Measurements from ENCODE around the gene MAP4K2.

Gene MAP4K2

DNA sequence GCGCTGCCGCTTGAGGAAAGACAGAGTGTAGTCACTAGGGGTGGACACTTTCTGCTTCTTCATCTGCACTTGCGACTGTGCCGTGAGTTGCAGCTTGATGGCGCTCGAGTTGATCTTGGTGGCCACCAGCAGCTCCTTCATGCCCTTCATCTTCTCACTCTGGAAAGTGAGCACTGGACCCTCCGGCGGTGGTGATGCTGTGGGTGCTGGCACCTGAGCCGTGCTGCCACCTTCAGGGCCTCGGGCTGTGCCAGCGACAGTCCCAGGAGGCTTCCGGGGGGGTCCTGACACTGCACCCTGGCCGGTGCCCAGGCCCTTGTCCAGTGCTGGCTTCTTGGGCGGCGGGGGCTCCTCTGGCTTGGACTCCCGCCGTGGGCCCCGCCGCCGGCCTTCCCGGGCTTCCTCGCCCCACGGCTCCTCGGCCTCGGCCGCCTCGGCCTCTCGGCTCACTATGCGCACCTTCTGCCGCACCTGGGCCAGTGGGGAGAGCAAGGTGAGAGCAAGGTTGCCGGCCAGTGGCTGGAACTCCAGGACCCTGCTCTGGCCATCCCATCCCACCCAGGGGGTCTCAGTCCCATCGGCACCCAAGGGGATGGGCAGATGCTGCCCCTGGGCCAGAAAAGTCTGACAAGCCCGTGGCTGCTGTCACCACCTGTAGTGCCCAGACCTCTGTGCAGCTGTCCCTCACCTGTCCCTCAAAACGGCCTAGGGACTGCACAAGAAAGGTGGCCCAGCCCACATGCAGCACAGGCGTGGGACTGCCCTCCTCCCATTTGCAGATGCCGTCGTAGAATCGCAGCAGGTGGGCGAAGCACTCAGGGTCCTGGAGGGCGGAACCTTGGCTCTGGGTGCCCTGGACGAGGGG lies 1.6 kb upstream of the MAP4K2 start:
- no peaks in the 10 kb centered on the region for H3K9me3 Mint-ChIP-seq
- H3K27me3 Mint-ChIP-seq, result no peaks in the 10 kb centered on the region
- peaks cover 40% of the 10 kb centered on the region for H3K36me3 Mint-ChIP-seq
- H3K27ac Mint-ChIP-seq, result no peak overlapping the region
- no peak overlapping the region for H3K4me3 Mint-ChIP-seq
- H3K4me1 Mint-ChIP-seq, result peaks cover 56% of the 10 kb centered on the region
- ATAC-seq, result no peak

DNA sequence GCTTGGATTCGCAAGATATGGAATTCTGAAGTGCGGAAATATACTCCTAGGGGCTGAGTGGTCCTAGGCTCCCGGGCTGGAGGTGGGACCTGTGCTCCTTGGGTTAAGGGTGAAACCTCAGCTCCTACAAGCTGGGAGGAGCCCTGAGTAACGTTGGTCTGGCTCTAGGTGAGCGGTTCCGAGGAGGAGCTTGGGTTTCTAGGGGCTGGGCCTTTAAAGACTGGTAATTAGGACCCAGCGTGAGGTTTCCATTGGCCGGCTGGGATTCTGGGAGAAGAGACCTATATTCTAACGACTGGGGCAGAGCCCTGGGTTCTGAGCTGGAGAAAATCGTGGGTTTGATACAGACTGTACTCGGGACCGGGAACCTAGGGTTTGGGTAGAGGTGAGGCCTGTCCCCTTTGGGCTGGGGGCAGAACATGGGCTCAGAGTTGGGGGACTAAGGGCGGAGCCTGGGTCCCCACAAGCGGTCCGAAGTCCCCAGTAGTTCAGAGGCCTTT lies 882 bp upstream of the MAP4K2 start:
- Mint-ChIP-seq H3K27me3 (no peaks in the 10 kb centered on the region), H3K4me1 (peaks cover 58% of the 10 kb centered on the region)
- no peak for ATAC-seq

DNA sequence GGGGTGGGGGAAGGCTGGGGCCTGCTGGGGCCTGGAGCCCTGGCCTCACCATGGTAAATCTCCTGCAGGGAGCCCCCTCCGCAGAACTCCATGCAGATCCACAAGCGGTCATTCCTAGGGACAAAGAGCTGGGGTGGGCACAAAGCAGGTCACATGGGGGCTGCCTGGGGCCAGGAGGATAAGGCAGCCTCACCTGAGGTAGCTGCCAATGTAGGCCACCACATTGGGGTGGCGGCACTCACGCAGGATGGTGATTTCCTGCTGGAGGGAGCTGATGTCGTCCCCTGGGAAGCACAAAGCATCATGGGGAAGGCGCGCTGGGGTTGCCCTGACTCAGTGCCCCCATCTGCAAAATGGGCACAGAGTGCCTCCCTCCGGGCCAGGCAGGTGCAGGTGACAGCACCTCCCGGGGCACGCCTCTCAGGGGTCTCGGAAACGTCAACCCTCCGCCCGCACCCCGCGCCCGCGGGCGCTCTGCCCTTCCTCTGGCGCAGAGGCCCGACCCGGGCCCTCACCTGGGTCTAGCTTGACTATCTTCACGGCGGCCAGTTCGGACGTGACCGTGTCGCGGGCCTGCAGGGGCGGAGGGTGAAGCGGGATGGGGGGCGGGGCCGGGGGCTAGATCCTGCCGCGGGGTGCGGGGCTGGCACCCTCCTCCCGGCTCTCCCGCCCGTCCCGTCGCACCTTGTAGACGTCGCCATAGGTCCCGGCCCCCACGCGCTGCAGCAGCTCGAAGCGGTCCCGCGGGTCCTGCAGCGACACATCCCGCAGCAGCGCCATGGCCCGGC lies 450 bp downstream of the MAP4K2 start:
- Mint-ChIP-seq H3K4me1 (peaks cover 63% of the 10 kb centered on the region), H3K27me3 (no peaks in the 10 kb centered on the region), H3K36me3 (peaks cover 42% of the 10 kb centered on the region), H3K27ac (peak overlapping the region; percentile 74), H3K9me3 (no peaks in the 10 kb centered on the region), H3K4me3 (peak overlapping the region; percentile 80)
- ATAC-seq, result peak; percentile 63

More for the DNA sequence above, 882 bp upstream of the MAP4K2 start:
- Mint-ChIP-seq H3K9me3 (no peaks in the 10 kb centered on the region), H3K27ac (peak overlapping the region; percentile 89), H3K4me3 (peak overlapping the region; percentile 89), H3K36me3 (peaks cover 45% of the 10 kb centered on the region)

DNA sequence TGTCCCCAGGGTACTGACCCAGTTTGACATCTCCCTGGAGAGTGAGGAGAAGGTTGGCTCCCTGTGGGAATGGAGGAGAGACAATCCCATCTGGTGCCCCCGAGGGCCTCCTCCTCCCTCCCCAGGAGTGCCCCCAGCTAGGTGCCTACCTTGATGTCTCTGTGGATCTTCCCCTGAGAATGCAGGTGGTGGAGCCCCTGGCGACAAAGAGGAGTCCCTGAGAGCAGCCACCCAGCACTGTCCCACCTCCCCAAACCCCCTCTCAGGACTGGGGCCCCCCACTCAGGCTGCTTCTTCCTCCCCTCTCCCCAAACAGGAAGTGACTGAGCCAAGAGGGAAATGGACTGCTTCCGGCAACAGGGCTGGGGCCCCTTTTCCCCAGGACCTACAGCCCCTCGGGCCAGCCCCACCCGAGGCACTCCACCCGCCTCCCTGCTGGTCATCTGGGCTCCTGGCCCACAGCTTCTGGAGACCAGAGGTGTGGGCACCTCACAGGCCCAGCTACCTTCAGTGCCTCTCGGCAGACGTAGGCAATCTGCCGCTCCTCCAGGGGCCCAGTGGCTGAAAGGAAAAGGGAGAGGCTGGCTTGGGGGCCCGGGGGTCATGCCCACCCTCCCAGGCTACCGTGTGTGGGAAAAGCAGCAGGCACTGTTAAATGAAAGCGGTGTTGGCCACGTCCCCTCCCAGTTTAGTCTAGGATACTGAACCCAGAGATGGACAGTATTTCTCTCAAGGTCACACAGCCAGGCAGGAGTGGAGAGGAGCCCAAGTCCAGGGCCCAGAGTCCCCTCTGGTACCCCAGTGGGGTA lies 1.2 kb downstream of the MAP4K2 start:
- Mint-ChIP-seq H3K4me1 (peaks cover 60% of the 10 kb centered on the region), H3K4me3 (peak overlapping the region; percentile 80), H3K9me3 (no peaks in the 10 kb centered on the region), H3K27me3 (no peaks in the 10 kb centered on the region), H3K36me3 (peaks cover 36% of the 10 kb centered on the region), H3K27ac (peak overlapping the region; percentile 74)
- no peak for ATAC-seq

DNA sequence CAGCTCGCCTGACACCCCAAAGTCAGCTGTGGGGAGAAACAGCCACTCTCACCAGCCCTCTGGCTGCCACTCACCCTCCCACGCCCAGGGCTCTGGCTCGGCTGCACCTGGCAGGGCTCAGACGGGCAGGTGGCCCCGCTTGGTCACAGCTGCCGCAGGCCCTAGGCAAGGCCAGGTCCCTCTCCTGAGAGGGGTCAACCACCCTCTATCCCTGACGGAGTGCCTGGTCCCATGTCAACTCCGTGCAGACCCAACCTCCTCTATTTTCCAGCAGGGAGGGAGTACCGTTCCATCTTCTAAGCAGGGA lies 1.9 kb downstream of the MAP4K2 start:
- H3K27me3 Mint-ChIP-seq, result no peaks in the 10 kb centered on the region
- peak overlapping the region; percentile 80 for H3K4me3 Mint-ChIP-seq
- H3K9me3 Mint-ChIP-seq, result no peaks in the 10 kb centered on the region
- peak; percentile 17 for ATAC-seq
- peak overlapping the region; percentile 74 for H3K27ac Mint-ChIP-seq
- H3K4me1 Mint-ChIP-seq, result peaks cover 61% of the 10 kb centered on the region
- H3K36me3 Mint-ChIP-seq, result peaks cover 36% of the 10 kb centered on the region

DNA sequence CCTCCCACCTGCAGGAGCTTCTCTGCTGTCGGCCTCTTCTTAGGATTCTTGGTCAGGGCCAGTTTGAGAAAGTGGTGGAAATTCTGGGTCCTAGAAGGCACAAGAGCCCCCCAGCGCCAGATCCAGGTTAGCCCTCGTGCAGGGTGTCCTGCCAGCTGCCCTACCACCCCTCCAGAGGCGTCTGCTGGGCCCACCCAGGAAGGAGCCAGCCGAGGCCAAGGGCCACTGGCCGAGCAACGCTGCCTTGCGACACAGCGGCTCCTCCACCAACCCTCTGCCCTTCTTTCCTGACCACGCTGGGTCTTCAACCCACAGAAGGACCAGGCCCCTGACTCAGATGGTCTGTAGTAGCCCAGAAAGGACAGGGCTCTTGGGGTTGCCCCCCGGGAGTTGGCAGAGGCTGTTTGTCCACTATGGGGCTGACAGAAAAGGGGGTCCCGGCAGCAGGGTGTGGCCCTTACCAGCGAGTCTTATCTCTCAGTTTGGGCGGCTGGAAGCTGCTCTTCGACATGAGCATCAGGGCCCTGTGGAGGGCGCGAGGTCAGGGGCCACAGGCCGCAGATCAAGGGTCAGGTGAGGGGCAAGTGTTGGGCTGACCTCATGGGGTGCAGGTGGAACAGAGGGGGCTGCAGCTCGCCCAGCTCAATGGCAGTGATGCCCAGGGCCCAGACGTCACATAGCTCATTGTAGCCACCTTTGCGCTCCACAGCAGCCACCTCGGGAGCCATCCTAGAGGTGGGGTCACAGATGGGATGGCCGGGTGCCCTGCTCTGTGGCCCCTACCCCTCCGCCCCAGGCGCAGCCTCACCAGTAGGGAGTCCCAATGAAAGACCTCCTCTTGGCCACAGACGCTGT lies 2.5 kb downstream of the MAP4K2 start:
- H3K9me3 Mint-ChIP-seq, result no peaks in the 10 kb centered on the region
- ATAC-seq, result no peak
- peaks cover 38% of the 10 kb centered on the region for H3K36me3 Mint-ChIP-seq
- peak overlapping the region; percentile 74 for H3K27ac Mint-ChIP-seq
- H3K4me1 Mint-ChIP-seq, result peaks cover 59% of the 10 kb centered on the region
- H3K27me3 Mint-ChIP-seq, result no peaks in the 10 kb centered on the region
- peak overlapping the region; percentile 80 for H3K4me3 Mint-ChIP-seq

DNA sequence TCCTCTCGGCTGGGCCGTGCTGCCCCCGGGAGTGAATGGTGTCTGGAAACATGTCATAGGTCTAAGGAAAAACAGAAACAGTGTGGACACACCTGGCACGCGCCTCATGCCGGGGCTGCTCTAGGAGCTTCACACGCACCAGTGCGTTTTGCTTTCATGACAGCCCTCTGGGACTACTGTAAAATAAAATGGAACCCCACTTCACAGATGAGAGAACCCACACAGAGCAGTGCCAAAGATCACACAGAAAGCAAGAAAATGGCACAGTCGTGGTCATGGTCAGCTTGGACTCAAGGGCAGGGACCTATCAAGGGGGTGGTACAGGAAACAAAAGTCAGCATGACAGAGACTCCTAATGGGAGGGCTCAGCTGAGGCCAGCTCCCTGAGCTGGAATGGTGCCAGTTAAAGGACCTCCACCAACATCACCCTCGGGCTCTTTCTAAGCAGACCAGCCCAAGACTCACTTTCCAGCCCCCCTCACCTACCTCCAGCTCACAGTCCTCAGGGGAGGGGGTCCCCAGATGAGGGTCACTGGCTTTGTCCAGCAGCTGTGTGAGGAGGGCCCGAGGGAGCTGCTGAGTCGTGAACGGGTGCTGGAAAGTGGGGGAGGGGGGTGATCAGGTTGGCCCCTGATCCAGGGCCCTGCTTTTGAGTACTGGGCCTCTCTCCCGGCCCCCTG lies 3.3 kb downstream of the MAP4K2 start:
- Mint-ChIP-seq H3K27ac (peak overlapping the region; percentile 74), H3K9me3 (no peaks in the 10 kb centered on the region), H3K36me3 (peaks cover 42% of the 10 kb centered on the region), H3K4me1 (peaks cover 61% of the 10 kb centered on the region), H3K27me3 (no peaks in the 10 kb centered on the region), H3K4me3 (peak overlapping the region; percentile 62)
- peak; percentile 71 for ATAC-seq

DNA sequence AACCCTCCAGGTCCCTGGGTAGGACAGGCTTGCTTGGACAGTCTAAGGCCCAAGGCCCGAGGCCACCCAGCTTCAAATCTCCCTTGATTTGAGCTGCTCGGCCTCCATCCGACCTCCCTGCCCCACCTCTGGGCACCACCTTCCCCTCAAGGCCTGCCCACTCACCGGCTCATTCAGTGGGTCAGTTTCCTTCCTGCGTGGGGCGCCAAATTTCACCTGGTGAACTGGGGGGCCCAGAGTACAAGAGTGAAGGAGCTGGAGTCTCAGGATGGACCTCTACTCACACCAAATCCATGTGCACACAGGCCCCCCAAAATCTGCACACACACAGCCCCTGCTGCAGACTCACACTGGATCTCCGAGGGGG lies 3.8 kb downstream of the MAP4K2 start:
- H3K36me3 Mint-ChIP-seq, result peaks cover 47% of the 10 kb centered on the region
- no peak for ATAC-seq
- peaks cover 66% of the 10 kb centered on the region for H3K4me1 Mint-ChIP-seq
- peak overlapping the region; percentile 74 for H3K27ac Mint-ChIP-seq
- no peaks in the 10 kb centered on the region for H3K9me3 Mint-ChIP-seq
- peak overlapping the region; percentile 62 for H3K4me3 Mint-ChIP-seq
- H3K27me3 Mint-ChIP-seq, result no peaks in the 10 kb centered on the region

DNA sequence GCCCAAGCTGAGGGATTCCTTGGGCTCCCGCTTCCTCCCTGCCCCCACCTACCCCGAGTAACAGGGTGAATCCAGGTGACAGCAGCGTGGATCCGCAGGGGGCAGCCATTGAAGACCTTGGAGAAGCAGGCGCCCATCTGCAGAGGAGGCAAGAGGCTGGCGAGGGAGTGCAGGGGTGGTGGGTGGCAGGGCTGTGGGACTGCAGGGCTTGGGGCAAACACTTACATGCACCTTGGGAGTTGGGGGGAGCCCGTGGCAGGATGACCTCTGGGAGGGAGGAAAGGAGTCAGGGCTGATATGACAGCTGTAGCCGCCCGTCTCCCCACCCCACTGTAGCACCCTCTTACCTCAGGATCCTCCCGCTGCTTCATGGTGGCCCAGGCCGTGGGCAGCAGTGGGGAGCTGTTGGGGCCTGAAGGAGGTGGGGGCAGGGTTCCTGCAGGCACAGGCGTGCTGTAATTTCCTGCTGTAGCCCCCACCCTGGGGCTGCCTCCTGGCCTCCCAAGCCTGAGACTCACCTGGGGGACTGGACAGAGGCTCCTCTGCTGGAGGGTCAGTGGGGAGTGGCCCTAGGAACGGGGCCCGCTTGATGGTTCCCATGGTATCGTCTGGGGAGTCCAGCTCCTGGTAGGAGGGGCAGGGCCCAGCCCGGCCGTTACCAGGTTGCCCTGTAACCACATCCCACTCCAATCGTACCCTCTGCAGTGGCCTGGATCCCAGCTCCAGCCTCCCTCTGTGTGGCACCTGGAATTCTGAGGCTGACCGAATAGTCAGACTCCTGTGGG lies 6.1 kb downstream of the MAP4K2 start:
- no peaks in the 10 kb centered on the region for H3K9me3 Mint-ChIP-seq
- H3K27ac Mint-ChIP-seq, result peak overlapping the region; percentile 76
- ATAC-seq, result no peak
- H3K4me1 Mint-ChIP-seq, result peaks cover 62% of the 10 kb centered on the region
- H3K4me3 Mint-ChIP-seq, result no peak overlapping the region
- peaks cover 56% of the 10 kb centered on the region for H3K36me3 Mint-ChIP-seq
- no peaks in the 10 kb centered on the region for H3K27me3 Mint-ChIP-seq

DNA sequence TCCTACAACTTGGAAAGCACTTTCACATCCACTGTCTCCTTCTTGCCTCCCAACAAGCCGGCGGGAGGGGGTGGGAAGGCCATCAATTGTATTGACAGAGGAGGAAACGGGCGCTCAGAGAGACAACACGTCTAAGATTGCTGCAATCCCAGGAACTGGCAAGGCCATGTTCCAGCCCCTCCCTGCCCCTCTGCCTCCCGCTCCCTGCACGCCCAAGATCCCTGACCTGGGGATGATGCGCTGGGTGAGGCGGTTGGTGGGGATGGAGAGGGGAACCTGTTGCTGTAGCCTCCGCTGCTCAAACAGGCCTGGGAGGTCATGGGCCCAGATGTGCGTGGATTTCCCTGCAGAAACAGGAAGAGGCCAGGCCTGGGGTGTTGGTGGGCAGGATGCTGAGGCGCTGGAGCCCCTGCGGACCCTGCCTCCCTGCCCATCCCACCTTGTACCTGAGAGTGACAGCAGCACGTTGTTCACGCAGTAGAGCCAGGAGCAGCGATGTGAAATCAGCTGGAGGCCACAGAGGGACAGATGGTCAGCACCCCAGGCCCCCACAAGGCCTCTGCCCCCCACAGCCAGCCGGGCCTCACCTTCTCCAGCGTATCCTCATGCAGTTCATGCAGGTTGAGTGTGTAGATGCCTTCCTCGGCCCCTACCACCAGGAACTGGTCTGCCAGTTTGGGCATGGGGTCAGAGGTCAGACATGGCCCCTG lies 6.8 kb downstream of the MAP4K2 start:
- H3K4me3 Mint-ChIP-seq, result no peak overlapping the region
- no peaks in the 10 kb centered on the region for H3K9me3 Mint-ChIP-seq
- peaks cover 60% of the 10 kb centered on the region for H3K36me3 Mint-ChIP-seq
- H3K27me3 Mint-ChIP-seq, result no peaks in the 10 kb centered on the region
- H3K27ac Mint-ChIP-seq, result peak overlapping the region; percentile 76
- no peak for ATAC-seq
- H3K4me1 Mint-ChIP-seq, result peaks cover 54% of the 10 kb centered on the region

DNA sequence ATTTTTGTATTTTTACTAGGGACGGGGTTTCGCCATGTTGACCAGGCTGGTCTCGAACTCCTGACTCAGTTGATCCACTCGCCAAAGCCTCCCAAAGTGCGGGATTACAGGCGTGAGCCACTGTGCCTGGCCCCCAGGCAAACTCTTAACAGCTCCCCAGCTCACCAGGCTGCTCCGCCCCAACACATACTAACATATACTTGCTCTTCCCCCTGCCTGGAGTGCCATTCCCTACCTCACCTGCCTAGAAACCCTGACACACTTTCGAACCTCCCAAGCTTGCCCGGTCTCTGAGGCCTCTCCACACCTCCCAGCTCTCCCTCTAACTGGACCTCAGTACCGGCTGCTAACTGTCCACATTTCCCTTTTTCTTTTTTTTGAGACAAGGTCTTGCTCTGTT lies 8.5 kb downstream of the MAP4K2 start:
- no peak for ATAC-seq
- Mint-ChIP-seq H3K27ac (peak overlapping the region; percentile 76), H3K4me3 (no peak overlapping the region), H3K9me3 (no peaks in the 10 kb centered on the region), H3K27me3 (no peaks in the 10 kb centered on the region), H3K4me1 (peaks cover 37% of the 10 kb centered on the region), H3K36me3 (peaks cover 61% of the 10 kb centered on the region)

DNA sequence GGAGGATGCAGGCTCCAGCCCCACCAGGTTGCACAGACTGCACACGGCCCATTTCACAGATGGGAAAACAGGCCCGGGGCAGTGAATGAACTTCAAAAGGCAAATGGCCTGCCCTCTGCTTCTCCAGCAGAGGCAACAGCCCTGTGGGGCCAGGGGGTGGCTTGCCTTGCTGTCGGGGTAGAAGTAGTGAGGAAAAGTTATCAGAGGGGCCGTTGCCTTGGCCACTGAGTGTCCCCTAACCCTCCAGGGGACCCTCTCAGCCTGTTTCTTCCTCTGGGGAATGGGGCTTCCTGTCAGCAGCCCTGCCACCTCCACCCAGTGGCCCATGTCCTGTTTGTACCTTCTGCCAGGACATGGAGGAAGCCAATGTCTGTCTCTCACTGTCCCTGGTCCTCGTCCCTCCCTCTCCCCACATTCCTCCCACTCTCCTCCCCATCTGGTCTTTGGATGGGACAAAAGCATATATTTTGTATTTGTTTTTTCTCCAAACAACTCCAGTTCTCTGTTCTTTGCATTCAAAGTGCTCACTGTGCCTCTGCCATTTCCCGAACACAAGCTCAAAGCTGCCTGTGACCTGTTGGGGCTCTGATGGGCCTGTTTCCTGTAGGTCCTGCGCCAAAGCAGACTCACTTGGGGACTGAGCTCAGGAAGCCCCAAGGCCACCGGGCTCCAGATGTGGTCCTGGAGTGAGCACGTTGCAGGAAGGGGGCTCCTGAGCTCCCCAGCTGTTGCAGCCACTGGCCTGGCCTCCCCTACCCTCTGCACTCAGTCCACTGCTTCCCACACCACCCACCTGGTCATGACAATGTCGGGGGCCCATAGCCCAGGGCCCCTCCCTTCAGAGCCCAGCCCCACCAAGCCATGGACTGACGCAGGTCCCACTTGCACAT lies 9.5 kb downstream of the MAP4K2 start:
- H3K27ac Mint-ChIP-seq, result peak overlapping the region; percentile 76
- ATAC-seq, result no peak
- H3K4me3 Mint-ChIP-seq, result no peak overlapping the region
- H3K36me3 Mint-ChIP-seq, result peaks cover 57% of the 10 kb centered on the region
- H3K9me3 Mint-ChIP-seq, result no peaks in the 10 kb centered on the region
- H3K4me1 Mint-ChIP-seq, result peaks cover 35% of the 10 kb centered on the region
- H3K27me3 Mint-ChIP-seq, result no peaks in the 10 kb centered on the region
